ENCODE results near the gene POLN.

GRCh38 chr4:2263926-2264321 is 22.0 kb upstream of the POLN start:
- TF ChIP-seq CTCF (conservative IDR thresholded peaks at IDR 0.05) (no peak), EZH2 (IDR thresholded peaks at IDR 0.05; ENCODE audit: low read depth) (no peak)

Data from PC-9 (cell line).